NT2/D1 (cell line): ENCODE measurements around the gene POR.

ENCODE experiments used
- DNase-seq: peaks from one replicate; pipeline ENCODE4 v3.0.0-alpha.2; 2011; ENCODE audit warnings: low read depth, low spot score
- H3K27me3 ChIP-seq: 2 replicates; pipeline ENCODE4 v1.6.0; 2011; ENCODE audit warnings: mild to moderate bottlenecking; ENCODE audit not compliant: insufficient read length, insufficient read depth
- H3K36me3 ChIP-seq: 2 replicates; pipeline ENCODE4 v1.6.1; 2011; ENCODE audit warnings: mild to moderate bottlenecking, low read length, mixed read lengths; ENCODE audit not compliant: insufficient read depth, insufficient read length
- H3K4me1 ChIP-seq: 2 replicates; pipeline ENCODE4 v1.5.1; 2011; ENCODE audit not compliant: insufficient read depth, insufficient read length
- H3K4me3 ChIP-seq: 2 replicates; pipeline ENCODE4 v1.5.1; 2011; ENCODE audit warnings: low read depth; ENCODE audit not compliant: insufficient read length
- H3K9ac ChIP-seq: 2 replicates; pipeline ENCODE4 v1.6.0; 2011; ENCODE audit warnings: low read depth; ENCODE audit not compliant: insufficient read length
- H3K9me3 ChIP-seq: 2 replicates; pipeline ENCODE4 v1.5.1; 2011; ENCODE audit warnings: mild to moderate bottlenecking, low read length; ENCODE audit not compliant: insufficient read depth
- SUZ12 ChIP-seq: IDR thresholded peaks from 2 replicates; pipeline ENCODE4 v1.6.1; 2011; ENCODE audit not compliant: insufficient read length, insufficient read depth; ENCODE audit errors: extremely low read depth
- YY1 ChIP-seq: IDR thresholded peaks from 2 replicates; pipeline ENCODE4 v1.6.1; 2011; ENCODE audit not compliant: insufficient read length, insufficient read depth
- ZNF274 ChIP-seq: IDR thresholded peaks from 2 replicates; pipeline ENCODE4 v1.6.1; 2011; ENCODE audit warnings: mild to moderate bottlenecking, low read depth, low read length

The POR gene

GRCh38 chr7:75968012-75968411 lies 53.1 kb downstream of the POR start:
- no peak for TF ChIP-seq YY1
- TF ChIP-seq SUZ12: no peak
- TF ChIP-seq ZNF274: no peak
- Histone ChIP-seq H3K9ac (no peak overlapping the region), H3K36me3 (peaks cover 41% of the 10 kb centered on the region), H3K27me3 (no peaks in the 10 kb centered on the region), H3K4me1 (peaks cover 5% of the 10 kb centered on the region), H3K4me3 (no peak overlapping the region), H3K9me3 (no peaks in the 10 kb centered on the region)
- no peak for DNase-seq

GRCh38 chr7:75968561-75969001 lies 53.6 kb downstream of the POR start:
- peaks cover 5% of the 10 kb centered on the region for H3K4me1 ChIP-seq
- H3K36me3 ChIP-seq: peaks cover 42% of the 10 kb centered on the region
- no peaks in the 10 kb centered on the region for H3K9me3 ChIP-seq

GRCh38 chr7:75969182-75969581 lies 54.2 kb downstream of the POR start:
- Histone ChIP-seq H3K4me3 (no peak overlapping the region), H3K4me1 (peaks cover 5% of the 10 kb centered on the region), H3K9ac (no peak overlapping the region), H3K36me3 (peaks cover 45% of the 10 kb centered on the region), H3K9me3 (no peaks in the 10 kb centered on the region), H3K27me3 (no peaks in the 10 kb centered on the region)
- no peak for TF ChIP-seq ZNF274
- no peak for TF ChIP-seq SUZ12
- no peak for TF ChIP-seq YY1
- DNase-seq: no peak

More at GRCh38 chr7:75968561-75969001, 53.6 kb downstream of the POR start:
- DNase-seq: no peak
- no peak overlapping the region for H3K9ac ChIP-seq
- H3K27me3 ChIP-seq: no peaks in the 10 kb centered on the region
- TF ChIP-seq SUZ12: no peak
- TF ChIP-seq ZNF274: no peak
- no peak for TF ChIP-seq YY1
- H3K4me3 ChIP-seq: no peak overlapping the region

GRCh38 chr7:75969704-75970498 lies 54.9 kb downstream of the POR start:
- Histone ChIP-seq H3K4me3 (no peak overlapping the region), H3K4me1 (peaks cover 5% of the 10 kb centered on the region)
- TF ChIP-seq YY1: no peak
- TF ChIP-seq ZNF274: no peak
- TF ChIP-seq SUZ12: no peak

GRCh38 chr7:75971309-75971960 lies 56.5 kb downstream of the POR start:
- Histone ChIP-seq H3K4me1 (peaks cover 5% of the 10 kb centered on the region), H3K4me3 (no peak overlapping the region), H3K27me3 (no peaks in the 10 kb centered on the region), H3K36me3 (peaks cover 37% of the 10 kb centered on the region), H3K9ac (no peak overlapping the region), H3K9me3 (no peaks in the 10 kb centered on the region)
- no peak for DNase-seq
- TF ChIP-seq YY1 (no peak), SUZ12 (no peak), ZNF274 (no peak)

More at GRCh38 chr7:75969704-75970498, 54.9 kb downstream of the POR start:
- no peak for DNase-seq
- no peaks in the 10 kb centered on the region for H3K9me3 ChIP-seq
- peaks cover 44% of the 10 kb centered on the region for H3K36me3 ChIP-seq
- no peak overlapping the region for H3K9ac ChIP-seq
- no peaks in the 10 kb centered on the region for H3K27me3 ChIP-seq

- H3K4me3 ChIP-seq: no peak overlapping the region
- peaks cover 5% of the 10 kb centered on the region for H3K4me1 ChIP-seq
- H3K27me3 ChIP-seq: no peaks in the 10 kb centered on the region
- H3K9me3 ChIP-seq: no peaks in the 10 kb centered on the region
- TF ChIP-seq YY1: no peak
- DNase-seq: no peak
- no peak overlapping the region for H3K9ac ChIP-seq
- peaks cover 34% of the 10 kb centered on the region for H3K36me3 ChIP-seq
Measured at GRCh38 chr7:75971961-75972763, 57.2 kb downstream of the POR start.

- Histone ChIP-seq H3K4me3 (no peak overlapping the region), H3K4me1 (no peaks in the 10 kb centered on the region), H3K36me3 (peaks cover 45% of the 10 kb centered on the region), H3K9me3 (no peaks in the 10 kb centered on the region), H3K27me3 (no peaks in the 10 kb centered on the region), H3K9ac (no peak overlapping the region)
- DNase-seq: no peak
- TF ChIP-seq SUZ12 (no peak), YY1 (no peak), ZNF274 (no peak)
Measured at GRCh38 chr7:75977743-75978142, 62.8 kb downstream of the POR start.
